HepG2 (cell line): ENCODE data around the gene TP73. TPM values are rescaled to one million over a fixed set of nuclear protein-coding genes. Genes with fewer than 3 reads are reported as not detected.

ENCODE experiments used
- CEBPB ChIP-seq: IDR thresholded peaks from 2 replicates; pipeline ENCODE4 v1.6.1; 2011; ENCODE audit warnings: low read depth, low read length, improper control_type of control experiment, borderline replicate concordance
- FOXA3 ChIP-seq: IDR thresholded peaks from 2 replicates; pipeline ENCODE4 v1.6.1; 2016; ENCODE audit warnings: missing genetic modification reagents, missing compliant biosample characterization
- IRF9 ChIP-seq: sonication (generic); formaldehyde crosslinking; IDR thresholded peaks from 2 replicates; pipeline ENCODE4 v1.8.0; 2022; ENCODE audit warnings: missing genetic modification reagents, mild to moderate bottlenecking, borderline replicate concordance
- MED1 ChIP-seq: sonication (generic); formaldehyde crosslinking; IDR thresholded peaks from 2 replicates; pipeline ENCODE4 v1.4.0; 2020; ENCODE audit warnings: missing genetic modification reagents
- NKX3-1 ChIP-seq: sonication (generic); formaldehyde crosslinking; IDR thresholded peaks from 2 replicates; pipeline ENCODE4 v1.5.0; 2020; ENCODE audit warnings: missing genetic modification reagents
- PHB2 ChIP-seq: fragments of 450-650 bp; IDR thresholded peaks from 2 replicates; pipeline ENCODE4 v1.6.1; 2018; ENCODE audit not compliant: partially characterized antibody
- PHF8 ChIP-seq: sonication (generic); formaldehyde crosslinking; IDR thresholded peaks from 2 replicates; pipeline ENCODE4 v1.5.0; 2020; ENCODE audit warnings: missing genetic modification reagents
- PPARG ChIP-seq: conservative IDR thresholded peaks from 2 replicates; pipeline ENCODE4 v1.6.1; 2016; ENCODE audit warnings: missing biosample characterization, missing genetic modification reagents
- RAD21 ChIP-seq: fragments of 450-650 bp; formaldehyde crosslinking; IDR thresholded peaks from 2 replicates; pipeline ENCODE4 v1.5.0; 2020; ENCODE audit warnings: mild to moderate bottlenecking
- REXO4 ChIP-seq: sonication (generic); formaldehyde crosslinking; IDR thresholded peaks from 2 replicates; pipeline ENCODE4 v1.8.0; 2022; ENCODE audit warnings: missing genetic modification reagents, mild to moderate bottlenecking, borderline replicate concordance
- THYN1 ChIP-seq: sonication (generic); formaldehyde crosslinking; IDR thresholded peaks from 2 replicates; pipeline ENCODE4 v1.8.1; 2023; ENCODE audit warnings: low read depth, mild to moderate bottlenecking, moderate library complexity, missing genetic modification reagents, borderline replicate concordance
- U2AF2 ChIP-seq: fragments of 200-400 bp; formaldehyde crosslinking; IDR thresholded peaks from 2 replicates; pipeline ENCODE4 v1.6.1; 2017; ENCODE audit warnings: low read depth, mild to moderate bottlenecking, low read length
- ZBTB14 ChIP-seq: sonication (generic); formaldehyde crosslinking; IDR thresholded peaks from 2 replicates; pipeline ENCODE4 v1.4.0; 2020; ENCODE audit warnings: missing genetic modification reagents
- ZNF205 ChIP-seq: IDR thresholded peaks from 2 replicates; pipeline ENCODE4 v1.6.1; 2018; ENCODE audit warnings: missing biosample characterization, missing genetic modification reagents
- ZNF326 ChIP-seq: sonication (generic); formaldehyde crosslinking; IDR thresholded peaks from 2 replicates; pipeline ENCODE4 v1.4.0; 2020; ENCODE audit warnings: missing genetic modification reagents, borderline replicate concordance
- ZNF460 ChIP-seq: sonication (generic); formaldehyde crosslinking; IDR thresholded peaks from 2 replicates; pipeline ENCODE4 v1.5.1; 2020; ENCODE audit warnings: missing genetic modification reagents, mild to moderate bottlenecking, borderline replicate concordance
- ZNF589 ChIP-seq: sonication (generic); formaldehyde crosslinking; conservative IDR thresholded peaks from 2 replicates; pipeline ENCODE4 v1.8.0; 2022; ENCODE audit warnings: mild to moderate bottlenecking, moderate library complexity, missing genetic modification reagents
- ZNF720 ChIP-seq: sonication (generic); formaldehyde crosslinking; IDR thresholded peaks from 2 replicates; pipeline ENCODE4 v1.4.0; 2020; ENCODE audit warnings: missing genetic modification reagents
- ZNF879 ChIP-seq: sonication (generic); formaldehyde crosslinking; IDR thresholded peaks from 2 replicates; pipeline ENCODE4 v1.8.1; 2023; ENCODE audit warnings: missing genetic modification reagents
- ZSCAN29 ChIP-seq: sonication (generic); formaldehyde crosslinking; conservative IDR thresholded peaks from 2 replicates; pipeline ENCODE4 v1.4.0; 2020; ENCODE audit warnings: mild to moderate bottlenecking, missing genetic modification reagents
- polyA plus RNA-seq, 8 experiments: library from polyadenylated mRNA; depleted of rRNA in 3 of 8; stranded (reverse) in 7 of 8; unstranded in 1 of 8; fragments of >200 nt; fragmentation: Illumina TruSeq in 4 of 8; extraction: Trizol in 4 of 8; gene quantifications; 2 replicates each; pipeline versions ENCODE4 v1.2.1 to v1.2.3, GENCODE V29; 2011 to 2016; ENCODE audit warnings: low read depth in 4 of 8, missing spikeins in 1 of 8, mixed read lengths in 1 of 8; ENCODE audit not compliant: insufficient read depth in 1 of 8
- total RNA-seq, 5 experiments: library from RNA; depleted of rRNA; stranded (reverse); fragments of >200 nt; fragmentation: Illumina TruSeq; extraction: Trizol; gene quantifications; 2 replicates each; pipeline ENCODE4 v1.2.3, GENCODE V29; 2016; ENCODE audit warnings: low read depth in 1 of 5
- TF ChIP-seq, protein P1 (sequence below): sonication (generic); formaldehyde crosslinking; IDR thresholded peaks from 2 replicates; pipeline ENCODE4 v1.8.0; 2022; ENCODE audit warnings: mild to moderate bottlenecking, missing genetic modification reagents, moderate library complexity
- TF ChIP-seq, protein P2 (sequence below): sonication (generic); formaldehyde crosslinking; IDR thresholded peaks from 2 replicates; pipeline ENCODE4 v1.4.0; 2020; ENCODE audit warnings: missing genetic modification reagents
- TF ChIP-seq, protein P3 (sequence below), 2 experiments: sonication (generic) in 1 of 2; formaldehyde crosslinking in 1 of 2; IDR thresholded peaks; 2 replicates each; pipeline versions ENCODE4 v1.4.0 to v1.6.1; 2018 to 2020; ENCODE audit warnings: missing genetic modification reagents in 2 of 2, borderline replicate concordance in 1 of 2, low read depth in 1 of 2, mild to moderate bottlenecking in 1 of 2, missing biosample characterization in 1 of 2

TP73 gene
- total and polyA plus RNA-seq, 2 of the 13 experiments (the other 11 are each of a cell fraction or from before 2014, with no cell fraction given) = 0.49 to 1.1 TPM

DNA sequence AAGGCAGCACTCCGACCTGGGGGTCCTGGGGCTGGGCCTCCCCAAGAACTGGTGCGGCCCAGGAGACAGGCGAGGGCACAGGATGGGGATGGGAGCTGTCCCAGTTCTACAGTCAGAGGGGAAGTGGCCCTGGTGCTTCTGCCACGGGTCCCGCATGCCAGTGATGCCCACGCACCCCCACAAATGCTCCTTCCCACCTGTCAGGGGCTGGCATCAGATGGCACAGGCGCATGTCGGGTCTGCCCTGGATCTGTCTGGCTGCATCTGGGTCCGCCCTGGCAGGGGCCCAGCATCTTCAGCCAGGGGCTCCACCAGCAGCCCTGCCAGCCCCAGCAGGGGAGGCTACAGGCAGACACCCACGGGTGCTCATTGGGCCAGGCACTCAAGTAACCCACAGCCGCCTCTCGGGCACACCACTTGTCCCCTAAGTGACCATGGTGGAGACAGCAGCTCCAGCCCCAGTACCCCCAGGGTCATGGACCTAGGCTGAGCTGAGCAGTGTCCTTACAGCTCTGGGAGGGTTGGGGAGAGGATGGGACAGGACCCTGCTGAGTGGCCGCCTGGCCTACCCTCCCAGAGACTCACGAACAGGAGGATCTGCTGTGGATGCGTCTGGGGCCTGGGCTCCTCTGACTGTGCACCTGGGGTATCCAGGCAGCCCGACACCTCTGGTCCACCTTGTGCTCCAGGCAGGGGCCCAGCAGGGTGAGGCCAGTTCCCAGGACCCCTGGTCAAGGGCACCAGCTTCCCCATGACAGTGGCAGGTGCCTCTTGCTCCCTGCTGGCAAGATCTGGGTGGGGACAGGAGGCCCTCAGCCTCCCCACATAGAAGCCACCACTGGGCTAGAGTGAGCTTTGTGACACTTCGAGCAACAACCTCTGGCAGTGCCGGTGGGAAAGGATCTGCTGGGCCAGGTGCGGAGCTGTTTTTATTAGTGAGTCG is 125.6 kb downstream of the TP73 start (continued):
- TF ChIP-seq REXO4 (CRISPR knock-in tag) (no peak), FOXA3 (CRISPR knock-in tag) (no peak), CEBPB (no peak), NKX3-1 (CRISPR knock-in tag) (no peak), IRF9 (CRISPR knock-in tag) (0 out of 2 replicates have a peak, but pooled peaks have one; percentile 28), U2AF2 (no peak), PPARG (no peak), ZNF879 (CRISPR knock-in tag) (no peak), ZNF589 (CRISPR knock-in tag) (no peak), PHF8 (CRISPR knock-in tag) (no peak; the same call in 1 of the 2 replicates), ZNF720 (CRISPR knock-in tag) (no peak), THYN1 (CRISPR knock-in tag) (no peak), PHB2 (no peak), ZBTB14 (CRISPR knock-in tag) (no peak), ZSCAN29 (CRISPR knock-in tag) (no peak), RAD21 (CRISPR knock-in tag) (no peak), MED1 (CRISPR knock-in tag) (no peak), ZNF460 (CRISPR knock-in tag) (no peak), ZNF326 (CRISPR knock-in tag) (peak; percentile 89), ZNF205 (CRISPR knock-in tag) (no peak)
- TF ChIP-seq, protein P1, sequence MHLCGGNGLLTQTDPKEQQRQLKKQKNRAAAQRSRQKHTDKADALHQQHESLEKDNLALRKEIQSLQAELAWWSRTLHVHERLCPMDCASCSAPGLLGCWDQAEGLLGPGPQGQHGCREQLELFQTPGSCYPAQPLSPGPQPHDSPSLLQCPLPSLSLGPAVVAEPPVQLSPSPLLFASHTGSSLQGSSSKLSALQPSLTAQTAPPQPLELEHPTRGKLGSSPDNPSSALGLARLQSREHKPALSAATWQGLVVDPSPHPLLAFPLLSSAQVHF (CRISPR knock-in tag) = no peak
- TF ChIP-seq, protein P2, sequence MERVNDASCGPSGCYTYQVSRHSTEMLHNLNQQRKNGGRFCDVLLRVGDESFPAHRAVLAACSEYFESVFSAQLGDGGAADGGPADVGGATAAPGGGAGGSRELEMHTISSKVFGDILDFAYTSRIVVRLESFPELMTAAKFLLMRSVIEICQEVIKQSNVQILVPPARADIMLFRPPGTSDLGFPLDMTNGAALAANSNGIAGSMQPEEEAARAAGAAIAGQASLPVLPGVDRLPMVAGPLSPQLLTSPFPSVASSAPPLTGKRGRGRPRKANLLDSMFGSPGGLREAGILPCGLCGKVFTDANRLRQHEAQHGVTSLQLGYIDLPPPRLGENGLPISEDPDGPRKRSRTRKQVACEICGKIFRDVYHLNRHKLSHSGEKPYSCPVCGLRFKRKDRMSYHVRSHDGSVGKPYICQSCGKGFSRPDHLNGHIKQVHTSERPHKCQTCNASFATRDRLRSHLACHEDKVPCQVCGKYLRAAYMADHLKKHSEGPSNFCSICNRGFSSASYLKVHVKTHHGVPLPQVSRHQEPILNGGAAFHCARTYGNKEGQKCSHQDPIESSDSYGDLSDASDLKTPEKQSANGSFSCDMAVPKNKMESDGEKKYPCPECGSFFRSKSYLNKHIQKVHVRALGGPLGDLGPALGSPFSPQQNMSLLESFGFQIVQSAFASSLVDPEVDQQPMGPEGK (CRISPR knock-in tag) = no peak
- TF ChIP-seq, protein P3, sequence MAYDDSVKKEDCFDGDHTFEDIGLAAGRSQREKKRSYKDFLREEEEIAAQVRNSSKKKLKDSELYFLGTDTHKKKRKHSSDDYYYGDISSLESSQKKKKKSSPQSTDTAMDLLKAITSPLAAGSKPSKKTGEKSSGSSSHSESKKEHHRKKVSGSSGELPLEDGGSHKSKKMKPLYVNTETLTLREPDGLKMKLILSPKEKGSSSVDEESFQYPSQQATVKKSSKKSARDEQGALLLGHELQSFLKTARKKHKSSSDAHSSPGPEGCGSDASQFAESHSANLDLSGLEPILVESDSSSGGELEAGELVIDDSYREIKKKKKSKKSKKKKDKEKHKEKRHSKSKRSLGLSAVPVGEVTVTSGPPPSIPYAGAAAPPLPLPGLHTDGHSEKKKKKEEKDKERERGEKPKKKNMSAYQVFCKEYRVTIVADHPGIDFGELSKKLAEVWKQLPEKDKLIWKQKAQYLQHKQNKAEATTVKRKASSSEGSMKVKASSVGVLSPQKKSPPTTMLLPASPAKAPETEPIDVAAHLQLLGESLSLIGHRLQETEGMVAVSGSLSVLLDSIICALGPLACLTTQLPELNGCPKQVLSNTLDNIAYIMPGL (CRISPR knock-in tag; IDR thresholded peaks at IDR 0.05; ENCODE audit: borderline replicate concordance in 1 of 2, low read depth in 1 of 2) = no peak
